Upper lobe of left lung (tissue), 4 donors: ENCODE results near the gene CHD5.

ENCODE experiments used
- EP300 ChIP-seq, 4 donors: sonication (generic); formaldehyde crosslinking; IDR thresholded peaks; one replicate each; pipeline ENCODE4 v1.5.1; 2017; ENCODE audit warnings: antibody characterized with exemption in 4 of 4, control low read depth in 2 of 4
- POLR2A ChIP-seq, 4 donors: fragments of 450-650 bp; IDR thresholded peaks; one replicate each; pipeline ENCODE4 v1.5.1; 2016 to 2017; ENCODE audit warnings: antibody characterized with exemption in 4 of 4, mild to moderate bottlenecking in 2 of 4
- POLR2AphosphoS5 ChIP-seq, 2 donors: sonication (generic); formaldehyde crosslinking; IDR thresholded peaks; one replicate each; pipeline ENCODE4 v1.5.1; 2017; ENCODE audit warnings: antibody characterized with exemption in 2 of 2
- TF ChIP-seq, protein P1 (sequence below), 6 experiments: fragments of 450-650 bp in 4 of 6; fragments of 200-600 bp in 2 of 6; sonication (generic) in 2 of 6; IDR thresholded peaks; one replicate each; pipeline ENCODE4 v1.5.1; 2016 to 2019; ENCODE audit warnings: antibody characterized with exemption in 6 of 6

GRCh38 chr1:6069573-6069972 is 110.5 kb downstream of the CHD5 start:
- TF ChIP-seq, protein P1, sequence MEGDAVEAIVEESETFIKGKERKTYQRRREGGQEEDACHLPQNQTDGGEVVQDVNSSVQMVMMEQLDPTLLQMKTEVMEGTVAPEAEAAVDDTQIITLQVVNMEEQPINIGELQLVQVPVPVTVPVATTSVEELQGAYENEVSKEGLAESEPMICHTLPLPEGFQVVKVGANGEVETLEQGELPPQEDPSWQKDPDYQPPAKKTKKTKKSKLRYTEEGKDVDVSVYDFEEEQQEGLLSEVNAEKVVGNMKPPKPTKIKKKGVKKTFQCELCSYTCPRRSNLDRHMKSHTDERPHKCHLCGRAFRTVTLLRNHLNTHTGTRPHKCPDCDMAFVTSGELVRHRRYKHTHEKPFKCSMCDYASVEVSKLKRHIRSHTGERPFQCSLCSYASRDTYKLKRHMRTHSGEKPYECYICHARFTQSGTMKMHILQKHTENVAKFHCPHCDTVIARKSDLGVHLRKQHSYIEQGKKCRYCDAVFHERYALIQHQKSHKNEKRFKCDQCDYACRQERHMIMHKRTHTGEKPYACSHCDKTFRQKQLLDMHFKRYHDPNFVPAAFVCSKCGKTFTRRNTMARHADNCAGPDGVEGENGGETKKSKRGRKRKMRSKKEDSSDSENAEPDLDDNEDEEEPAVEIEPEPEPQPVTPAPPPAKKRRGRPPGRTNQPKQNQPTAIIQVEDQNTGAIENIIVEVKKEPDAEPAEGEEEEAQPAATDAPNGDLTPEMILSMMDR (IDR thresholded peaks at IDR 0.05) = no peak
- TF ChIP-seq POLR2A (IDR thresholded peaks at IDR 0.05) = no peak
- no peak for TF ChIP-seq POLR2AphosphoS5 (IDR thresholded peaks at IDR 0.05)
- TF ChIP-seq EP300 (IDR thresholded peaks at IDR 0.05) = no peak
